ENCODE data around the gene SCAI. TPM values are rescaled to one million over a fixed set of nuclear protein-coding genes. Genes with fewer than 3 reads are reported as not detected.

The SCAI gene
- total and polyA plus RNA-seq, 9 of the 15 experiments (the other 6 are each of a cell fraction or from before 2014, with no cell fraction given) = 0.70 to 12.4 (median 4.2) TPM

- TF ChIP-seq CEBPG (CRISPR knock-in tag; IDR thresholded peaks at IDR 0.05) = no peak; the same call in 1 of the 2 replicates
- no peak; a peak in 1 of 4 replicates for TF ChIP-seq CEBPG (tag; conservative IDR thresholded peaks at IDR 0.05 in 1 of 2, IDR thresholded peaks at IDR 0.05 in 1 of 2)
- no peak for TF ChIP-seq ZNF316 (IDR thresholded peaks at IDR 0.05)
- TF ChIP-seq ZNF274 (IDR thresholded peaks at IDR 0.05; ENCODE audit: borderline replicate concordance, low read depth, low read length) = no peak
- TF ChIP-seq SMARCB1 (IDR thresholded peaks at IDR 0.05; ENCODE audit: insufficient read length, low read depth) = no peak
- no peak for TF ChIP-seq KDM4B (IDR thresholded peaks at IDR 0.05; ENCODE audit: borderline replicate concordance in 2 of 2, low read depth in 1 of 2)
- no peak for TF ChIP-seq ERF (CRISPR knock-in tag; IDR thresholded peaks at IDR 0.05)
- TF ChIP-seq TOE1 (IDR thresholded peaks at IDR 0.05; ENCODE audit: borderline replicate concordance) = peak; percentile 87; the same call in 1 of the 2 replicates
- TF ChIP-seq TOE1 (CRISPR knock-in tag; IDR thresholded peaks at IDR 0.05; ENCODE audit: borderline replicate concordance, low read depth) = no peak
- no peak for TF ChIP-seq HNRNPUL1 (IDR thresholded peaks at IDR 0.05; ENCODE audit: low read length)
- no peak for TF ChIP-seq NCOA2 (IDR thresholded peaks at IDR 0.05; ENCODE audit: partially characterized antibody in 2 of 2)
- TF ChIP-seq ZZZ3 (IDR thresholded peaks at IDR 0.05) = peak; percentile 26
- TF ChIP-seq ADNP (tag; IDR thresholded peaks at IDR 0.05) = peak; percentile 99
- TF ChIP-seq ZNF217 (CRISPR knock-in tag; IDR thresholded peaks at IDR 0.05) = no peak
- TF ChIP-seq, protein P1, sequence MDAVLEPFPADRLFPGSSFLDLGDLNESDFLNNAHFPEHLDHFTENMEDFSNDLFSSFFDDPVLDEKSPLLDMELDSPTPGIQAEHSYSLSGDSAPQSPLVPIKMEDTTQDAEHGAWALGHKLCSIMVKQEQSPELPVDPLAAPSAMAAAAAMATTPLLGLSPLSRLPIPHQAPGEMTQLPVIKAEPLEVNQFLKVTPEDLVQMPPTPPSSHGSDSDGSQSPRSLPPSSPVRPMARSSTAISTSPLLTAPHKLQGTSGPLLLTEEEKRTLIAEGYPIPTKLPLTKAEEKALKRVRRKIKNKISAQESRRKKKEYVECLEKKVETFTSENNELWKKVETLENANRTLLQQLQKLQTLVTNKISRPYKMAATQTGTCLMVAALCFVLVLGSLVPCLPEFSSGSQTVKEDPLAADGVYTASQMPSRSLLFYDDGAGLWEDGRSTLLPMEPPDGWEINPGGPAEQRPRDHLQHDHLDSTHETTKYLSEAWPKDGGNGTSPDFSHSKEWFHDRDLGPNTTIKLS (IDR thresholded peaks at IDR 0.05; ENCODE audit: borderline replicate concordance, low read depth) = peak; percentile 94
- TF ChIP-seq, protein P2, sequence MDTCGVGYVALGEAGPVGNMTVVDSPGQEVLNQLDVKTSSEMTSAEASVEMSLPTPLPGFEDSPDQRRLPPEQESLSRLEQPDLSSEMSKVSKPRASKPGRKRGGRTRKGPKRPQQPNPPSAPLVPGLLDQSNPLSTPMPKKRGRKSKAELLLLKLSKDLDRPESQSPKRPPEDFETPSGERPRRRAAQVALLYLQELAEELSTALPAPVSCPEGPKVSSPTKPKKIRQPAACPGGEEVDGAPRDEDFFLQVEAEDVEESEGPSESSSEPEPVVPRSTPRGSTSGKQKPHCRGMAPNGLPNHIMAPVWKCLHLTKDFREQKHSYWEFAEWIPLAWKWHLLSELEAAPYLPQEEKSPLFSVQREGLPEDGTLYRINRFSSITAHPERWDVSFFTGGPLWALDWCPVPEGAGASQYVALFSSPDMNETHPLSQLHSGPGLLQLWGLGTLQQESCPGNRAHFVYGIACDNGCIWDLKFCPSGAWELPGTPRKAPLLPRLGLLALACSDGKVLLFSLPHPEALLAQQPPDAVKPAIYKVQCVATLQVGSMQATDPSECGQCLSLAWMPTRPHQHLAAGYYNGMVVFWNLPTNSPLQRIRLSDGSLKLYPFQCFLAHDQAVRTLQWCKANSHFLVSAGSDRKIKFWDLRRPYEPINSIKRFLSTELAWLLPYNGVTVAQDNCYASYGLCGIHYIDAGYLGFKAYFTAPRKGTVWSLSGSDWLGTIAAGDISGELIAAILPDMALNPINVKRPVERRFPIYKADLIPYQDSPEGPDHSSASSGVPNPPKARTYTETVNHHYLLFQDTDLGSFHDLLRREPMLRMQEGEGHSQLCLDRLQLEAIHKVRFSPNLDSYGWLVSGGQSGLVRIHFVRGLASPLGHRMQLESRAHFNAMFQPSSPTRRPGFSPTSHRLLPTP (IDR thresholded peaks at IDR 0.05; ENCODE audit: borderline replicate concordance, extremely low read depth, insufficient read length) = no peak
- TF ChIP-seq, protein P3, sequence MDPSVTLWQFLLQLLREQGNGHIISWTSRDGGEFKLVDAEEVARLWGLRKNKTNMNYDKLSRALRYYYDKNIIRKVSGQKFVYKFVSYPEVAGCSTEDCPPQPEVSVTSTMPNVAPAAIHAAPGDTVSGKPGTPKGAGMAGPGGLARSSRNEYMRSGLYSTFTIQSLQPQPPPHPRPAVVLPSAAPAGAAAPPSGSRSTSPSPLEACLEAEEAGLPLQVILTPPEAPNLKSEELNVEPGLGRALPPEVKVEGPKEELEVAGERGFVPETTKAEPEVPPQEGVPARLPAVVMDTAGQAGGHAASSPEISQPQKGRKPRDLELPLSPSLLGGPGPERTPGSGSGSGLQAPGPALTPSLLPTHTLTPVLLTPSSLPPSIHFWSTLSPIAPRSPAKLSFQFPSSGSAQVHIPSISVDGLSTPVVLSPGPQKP (CRISPR knock-in tag; IDR thresholded peaks at IDR 0.05) = no peak
- no peak for TF ChIP-seq CHCHD3 (CRISPR knock-in tag; IDR thresholded peaks at IDR 0.05)
- no peak for TF ChIP-seq ZNF75A (CRISPR knock-in tag; IDR thresholded peaks at IDR 0.05)
- TF ChIP-seq NFIC (IDR thresholded peaks at IDR 0.05) = no peak
- TF ChIP-seq, protein P4, sequence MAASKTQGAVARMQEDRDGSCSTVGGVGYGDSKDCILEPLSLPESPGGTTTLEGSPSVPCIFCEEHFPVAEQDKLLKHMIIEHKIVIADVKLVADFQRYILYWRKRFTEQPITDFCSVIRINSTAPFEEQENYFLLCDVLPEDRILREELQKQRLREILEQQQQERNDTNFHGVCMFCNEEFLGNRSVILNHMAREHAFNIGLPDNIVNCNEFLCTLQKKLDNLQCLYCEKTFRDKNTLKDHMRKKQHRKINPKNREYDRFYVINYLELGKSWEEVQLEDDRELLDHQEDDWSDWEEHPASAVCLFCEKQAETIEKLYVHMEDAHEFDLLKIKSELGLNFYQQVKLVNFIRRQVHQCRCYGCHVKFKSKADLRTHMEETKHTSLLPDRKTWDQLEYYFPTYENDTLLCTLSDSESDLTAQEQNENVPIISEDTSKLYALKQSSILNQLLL (CRISPR knock-in tag; IDR thresholded peaks at IDR 0.05; ENCODE audit: borderline replicate concordance) = no peak
Observed at GRCh38 chr9:125189361-125190289, 46.3 kb upstream of the SCAI start, which contains the start of gene PPP6C (continued).

All from K562 (cell line).